BE2C (cell line): ENCODE results near the gene TMEM116.

Experiments
- DNase-seq: peaks from one replicate; pipeline ENCODE4 v3.0.0-alpha.2; 2020
- H3K27me3 ChIP-seq: fragments of 250-450 bp; sonication (Bioruptor Pico); 2 replicates; pipeline ENCODE4 v1.5.1; 2020; ENCODE audit warnings: mild to moderate bottlenecking
- H3K36me3 ChIP-seq: fragments of 250-450 bp; sonication (Bioruptor Pico); 2 replicates; pipeline ENCODE4 v1.5.1; 2020; ENCODE audit warnings: mild to moderate bottlenecking
- H3K4me1 ChIP-seq: fragments of 250-450 bp; sonication (Bioruptor Pico); 2 replicates; pipeline ENCODE4 v1.5.1; 2020
- H3K4me3 ChIP-seq: 2 replicates; pipeline ENCODE4 v1.5.1; 2011; ENCODE audit warnings: low read depth, low read length
- H3K9me3 ChIP-seq: fragments of 250-450 bp; sonication (Bioruptor Pico); 2 replicates; pipeline ENCODE4 v1.5.1; 2020
- TF ChIP-seq, protein P1 (sequence below): IDR thresholded peaks from 2 replicates; pipeline ENCODE4 v1.5.1; 2012; ENCODE audit warnings: mild to moderate bottlenecking, low read depth, low read length

TMEM116 gene

GRCh38 chr12:111881716-111882115, 131.2 kb downstream of the TMEM116 start:
- Histone ChIP-seq H3K27me3 (no peaks in the 10 kb centered on the region), H3K36me3 (peaks cover 81% of the 10 kb centered on the region), H3K4me3 (no peak overlapping the region), H3K9me3 (no peaks in the 10 kb centered on the region), H3K4me1 (no peaks in the 10 kb centered on the region)
- TF ChIP-seq, protein P1, sequence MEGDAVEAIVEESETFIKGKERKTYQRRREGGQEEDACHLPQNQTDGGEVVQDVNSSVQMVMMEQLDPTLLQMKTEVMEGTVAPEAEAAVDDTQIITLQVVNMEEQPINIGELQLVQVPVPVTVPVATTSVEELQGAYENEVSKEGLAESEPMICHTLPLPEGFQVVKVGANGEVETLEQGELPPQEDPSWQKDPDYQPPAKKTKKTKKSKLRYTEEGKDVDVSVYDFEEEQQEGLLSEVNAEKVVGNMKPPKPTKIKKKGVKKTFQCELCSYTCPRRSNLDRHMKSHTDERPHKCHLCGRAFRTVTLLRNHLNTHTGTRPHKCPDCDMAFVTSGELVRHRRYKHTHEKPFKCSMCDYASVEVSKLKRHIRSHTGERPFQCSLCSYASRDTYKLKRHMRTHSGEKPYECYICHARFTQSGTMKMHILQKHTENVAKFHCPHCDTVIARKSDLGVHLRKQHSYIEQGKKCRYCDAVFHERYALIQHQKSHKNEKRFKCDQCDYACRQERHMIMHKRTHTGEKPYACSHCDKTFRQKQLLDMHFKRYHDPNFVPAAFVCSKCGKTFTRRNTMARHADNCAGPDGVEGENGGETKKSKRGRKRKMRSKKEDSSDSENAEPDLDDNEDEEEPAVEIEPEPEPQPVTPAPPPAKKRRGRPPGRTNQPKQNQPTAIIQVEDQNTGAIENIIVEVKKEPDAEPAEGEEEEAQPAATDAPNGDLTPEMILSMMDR, result no peak
- DNase-seq, result no peak
